Ishikawa (cell line): ENCODE results near the gene RHBDL3.

Source experiments
- CEBPB ChIP-seq: IDR thresholded peaks from 2 replicates; pipeline ENCODE4 v1.6.1; 2012
- EGR1 ChIP-seq: IDR thresholded peaks from 2 replicates; pipeline ENCODE4 v1.6.1; 2012
- FOXM1 ChIP-seq: IDR thresholded peaks from 2 replicates; pipeline ENCODE4 v1.6.1; 2012; ENCODE audit warnings: low read depth, borderline replicate concordance
- MAX ChIP-seq: IDR thresholded peaks from 2 replicates; pipeline ENCODE4 v1.6.1; 2012
- RAD21 ChIP-seq: IDR thresholded peaks from 2 replicates; pipeline ENCODE4 v1.6.1; 2012; ENCODE audit warnings: low read depth
- TCF12 ChIP-seq: IDR thresholded peaks from 2 replicates; pipeline ENCODE4 v1.6.1; 2012; ENCODE audit warnings: low read depth
- USF1 ChIP-seq: IDR thresholded peaks from 2 replicates; pipeline ENCODE4 v1.6.1; 2012

GRCh38 chr17:32283745-32284201 lies 18.1 kb downstream of the RHBDL3 start:
- TF ChIP-seq EGR1 (no peak), RAD21 (no peak), TCF12 (no peak), CEBPB (no peak), FOXM1 (no peak), MAX (no peak), USF1 (no peak)
